HepG2 (cell line): ENCODE results near the gene EGLN1. TPM values are rescaled to one million over a fixed set of nuclear protein-coding genes. Genes with fewer than 3 reads are reported as not detected.
A peak's percentile ranks its signal among the peaks of the same experiment; 100 is the strongest.

Experiments used
- CBX1 ChIP-seq: IDR thresholded peaks from one replicate; pipeline ENCODE4 v1.6.1; 2016; ENCODE audit warnings: antibody characterized with exemption, low read depth
- HOXA3 ChIP-seq: sonication (generic); formaldehyde crosslinking; IDR thresholded peaks from 2 replicates; pipeline ENCODE4 v1.5.0; 2020; ENCODE audit warnings: missing genetic modification reagents
- MYC ChIP-seq: sonication (generic); formaldehyde crosslinking; IDR thresholded peaks from 2 replicates; pipeline ENCODE4 v1.9.0; 2021; ENCODE audit warnings: missing genetic modification reagents, borderline replicate concordance
- PHB2 ChIP-seq: fragments of 450-650 bp; IDR thresholded peaks from 2 replicates; pipeline ENCODE4 v1.6.1; 2018; ENCODE audit not compliant: partially characterized antibody
- RXRB ChIP-seq: IDR thresholded peaks from 2 replicates; pipeline ENCODE4 v1.6.1; 2016; ENCODE audit warnings: borderline replicate concordance, missing genetic modification reagents, missing compliant biosample characterization
- SIN3A ChIP-seq: IDR thresholded peaks from 2 replicates; pipeline ENCODE4 v1.6.1; 2011; ENCODE audit warnings: low read depth, mild to moderate bottlenecking, control low read depth, low read length, borderline replicate concordance
- ZNF224 ChIP-seq: sonication (generic); formaldehyde crosslinking; IDR thresholded peaks from 2 replicates; pipeline ENCODE4 v1.5.0; 2020; ENCODE audit warnings: mild to moderate bottlenecking, missing genetic modification reagents
- ZNF296 ChIP-seq: sonication (generic); formaldehyde crosslinking; conservative IDR thresholded peaks from 2 replicates; pipeline ENCODE4 v1.5.0; 2020; ENCODE audit warnings: mild to moderate bottlenecking, missing genetic modification reagents
- ZNF543 ChIP-seq: sonication (generic); formaldehyde crosslinking; IDR thresholded peaks from 2 replicates; pipeline ENCODE4 v1.4.0; 2020; ENCODE audit warnings: mild to moderate bottlenecking, missing genetic modification reagents
- ZNF615 ChIP-seq: sonication (generic); formaldehyde crosslinking; IDR thresholded peaks from 2 replicates; pipeline ENCODE4 v1.5.0; 2020; ENCODE audit warnings: mild to moderate bottlenecking, missing genetic modification reagents, borderline replicate concordance
- ZSCAN12 ChIP-seq: sonication (generic); formaldehyde crosslinking; IDR thresholded peaks from 2 replicates; pipeline ENCODE4 v1.9.0; 2021; ENCODE audit warnings: mild to moderate bottlenecking, missing genetic modification reagents
- polyA plus RNA-seq, 8 experiments: library from polyadenylated mRNA; depleted of rRNA in 3 of 8; stranded (reverse) in 7 of 8; unstranded in 1 of 8; fragments of >200 nt; fragmentation: Illumina TruSeq in 4 of 8; extraction: Trizol in 4 of 8; gene quantifications; 2 replicates each; pipeline versions ENCODE4 v1.2.1 to v1.2.3, GENCODE V29; 2011 to 2016; ENCODE audit warnings: low read depth in 4 of 8, missing spikeins in 1 of 8, mixed read lengths in 1 of 8; ENCODE audit not compliant: insufficient read depth in 1 of 8
- total RNA-seq, 5 experiments: library from RNA; depleted of rRNA; stranded (reverse); fragments of >200 nt; fragmentation: Illumina TruSeq; extraction: Trizol; gene quantifications; 2 replicates each; pipeline ENCODE4 v1.2.3, GENCODE V29; 2016; ENCODE audit warnings: low read depth in 1 of 5
- TF ChIP-seq, protein P1 (sequence below): sonication (generic); formaldehyde crosslinking; IDR thresholded peaks from 2 replicates; pipeline ENCODE4 v1.4.0; 2020; ENCODE audit warnings: mild to moderate bottlenecking, missing genetic modification reagents
- TF ChIP-seq, protein P2 (sequence below): sonication (generic); formaldehyde crosslinking; IDR thresholded peaks from 2 replicates; pipeline ENCODE4 v1.5.0; 2020; ENCODE audit warnings: missing genetic modification reagents
- TF ChIP-seq, protein P3 (sequence below): sonication (generic); formaldehyde crosslinking; IDR thresholded peaks from 2 replicates; pipeline ENCODE4 v1.8.0; 2022; ENCODE audit warnings: missing genetic modification reagents, mild to moderate bottlenecking, moderate library complexity, borderline replicate concordance
- TF ChIP-seq, protein P4 (sequence below): sonication (generic); formaldehyde crosslinking; IDR thresholded peaks from 2 replicates; pipeline ENCODE4 v1.9.0; 2021; ENCODE audit warnings: missing genetic modification reagents, borderline replicate concordance
- TF ChIP-seq, protein P5 (sequence below): IDR thresholded peaks from 2 replicates; pipeline ENCODE4 v1.6.1; 2012; ENCODE audit warnings: low read length, improper control_type of control experiment

Gene EGLN1
- total and polyA plus RNA-seq, 2 of the 13 experiments (the other 11 are each of a cell fraction or from before 2014, with no cell fraction given): 34.4 to 44.1 TPM

DNA sequence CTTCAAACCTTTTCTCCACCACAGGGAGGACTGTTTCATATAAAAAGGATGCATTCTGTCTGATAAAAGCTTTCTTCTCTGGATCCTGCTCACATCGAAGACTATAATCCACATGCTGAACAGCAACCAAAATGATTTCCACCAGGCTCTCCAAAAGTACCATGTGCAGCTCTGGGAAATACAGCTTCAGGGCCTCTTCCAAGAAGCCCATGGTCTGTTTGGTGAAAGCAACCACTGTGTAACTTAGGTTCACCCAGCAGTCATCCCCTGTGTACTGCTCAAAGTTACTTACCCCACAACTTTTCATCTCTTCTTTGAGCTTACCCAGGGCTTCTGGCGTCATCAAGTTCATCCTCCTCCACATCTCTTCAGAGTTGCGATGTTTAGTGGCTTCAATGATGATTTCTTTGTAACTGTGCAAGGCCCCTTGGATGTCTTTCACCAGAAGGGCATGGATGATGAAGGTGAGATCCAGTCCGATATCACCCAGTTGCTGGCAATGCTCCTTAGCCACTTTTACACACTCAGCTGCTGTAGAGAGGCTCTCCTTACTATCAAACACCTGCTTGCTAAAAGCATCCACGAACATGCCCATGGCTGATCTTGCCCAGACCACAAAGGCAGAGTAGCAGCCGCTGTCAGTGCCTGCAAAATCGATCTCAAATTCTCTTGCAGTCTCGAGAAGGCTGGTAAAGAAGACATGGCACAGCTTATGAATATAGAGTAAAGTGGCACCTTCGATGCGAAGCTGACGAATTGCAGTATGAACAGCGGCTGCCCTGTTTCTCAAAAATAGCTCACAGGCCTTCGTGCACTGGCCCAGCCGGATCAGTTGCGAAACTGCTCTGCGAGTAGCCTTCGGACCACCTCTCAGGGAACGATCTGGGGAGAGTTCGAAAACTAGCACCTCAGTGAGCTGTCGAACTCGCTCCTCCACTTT is 86.2 kb downstream of the EGLN1 start (continued):
- TF ChIP-seq, protein P1, sequence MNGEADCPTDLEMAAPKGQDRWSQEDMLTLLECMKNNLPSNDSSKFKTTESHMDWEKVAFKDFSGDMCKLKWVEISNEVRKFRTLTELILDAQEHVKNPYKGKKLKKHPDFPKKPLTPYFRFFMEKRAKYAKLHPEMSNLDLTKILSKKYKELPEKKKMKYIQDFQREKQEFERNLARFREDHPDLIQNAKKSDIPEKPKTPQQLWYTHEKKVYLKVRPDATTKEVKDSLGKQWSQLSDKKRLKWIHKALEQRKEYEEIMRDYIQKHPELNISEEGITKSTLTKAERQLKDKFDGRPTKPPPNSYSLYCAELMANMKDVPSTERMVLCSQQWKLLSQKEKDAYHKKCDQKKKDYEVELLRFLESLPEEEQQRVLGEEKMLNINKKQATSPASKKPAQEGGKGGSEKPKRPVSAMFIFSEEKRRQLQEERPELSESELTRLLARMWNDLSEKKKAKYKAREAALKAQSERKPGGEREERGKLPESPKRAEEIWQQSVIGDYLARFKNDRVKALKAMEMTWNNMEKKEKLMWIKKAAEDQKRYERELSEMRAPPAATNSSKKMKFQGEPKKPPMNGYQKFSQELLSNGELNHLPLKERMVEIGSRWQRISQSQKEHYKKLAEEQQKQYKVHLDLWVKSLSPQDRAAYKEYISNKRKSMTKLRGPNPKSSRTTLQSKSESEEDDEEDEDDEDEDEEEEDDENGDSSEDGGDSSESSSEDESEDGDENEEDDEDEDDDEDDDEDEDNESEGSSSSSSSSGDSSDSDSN: no peak
- no peak for TF ChIP-seq MYC (CRISPR knock-in tag)
- no peak for TF ChIP-seq ZNF543 (CRISPR knock-in tag)
- TF ChIP-seq, protein P2, sequence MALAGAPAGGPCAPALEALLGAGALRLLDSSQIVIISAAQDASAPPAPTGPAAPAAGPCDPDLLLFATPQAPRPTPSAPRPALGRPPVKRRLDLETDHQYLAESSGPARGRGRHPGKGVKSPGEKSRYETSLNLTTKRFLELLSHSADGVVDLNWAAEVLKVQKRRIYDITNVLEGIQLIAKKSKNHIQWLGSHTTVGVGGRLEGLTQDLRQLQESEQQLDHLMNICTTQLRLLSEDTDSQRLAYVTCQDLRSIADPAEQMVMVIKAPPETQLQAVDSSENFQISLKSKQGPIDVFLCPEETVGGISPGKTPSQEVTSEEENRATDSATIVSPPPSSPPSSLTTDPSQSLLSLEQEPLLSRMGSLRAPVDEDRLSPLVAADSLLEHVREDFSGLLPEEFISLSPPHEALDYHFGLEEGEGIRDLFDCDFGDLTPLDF: no peak
- no peak for TF ChIP-seq ZNF296 (CRISPR knock-in tag)
- TF ChIP-seq, protein P3, sequence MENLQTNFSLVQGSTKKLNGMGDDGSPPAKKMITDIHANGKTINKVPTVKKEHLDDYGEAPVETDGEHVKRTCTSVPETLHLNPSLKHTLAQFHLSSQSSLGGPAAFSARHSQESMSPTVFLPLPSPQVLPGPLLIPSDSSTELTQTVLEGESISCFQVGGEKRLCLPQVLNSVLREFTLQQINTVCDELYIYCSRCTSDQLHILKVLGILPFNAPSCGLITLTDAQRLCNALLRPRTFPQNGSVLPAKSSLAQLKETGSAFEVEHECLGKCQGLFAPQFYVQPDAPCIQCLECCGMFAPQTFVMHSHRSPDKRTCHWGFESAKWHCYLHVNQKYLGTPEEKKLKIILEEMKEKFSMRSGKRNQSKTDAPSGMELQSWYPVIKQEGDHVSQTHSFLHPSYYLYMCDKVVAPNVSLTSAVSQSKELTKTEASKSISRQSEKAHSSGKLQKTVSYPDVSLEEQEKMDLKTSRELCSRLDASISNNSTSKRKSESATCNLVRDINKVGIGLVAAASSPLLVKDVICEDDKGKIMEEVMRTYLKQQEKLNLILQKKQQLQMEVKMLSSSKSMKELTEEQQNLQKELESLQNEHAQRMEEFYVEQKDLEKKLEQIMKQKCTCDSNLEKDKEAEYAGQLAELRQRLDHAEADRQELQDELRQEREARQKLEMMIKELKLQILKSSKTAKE (CRISPR knock-in tag): no peak
- TF ChIP-seq HOXA3: peak; percentile 27; the same call in 1 of the 2 replicates
- no peak for TF ChIP-seq ZSCAN12
- no peak for TF ChIP-seq SIN3A
- TF ChIP-seq RXRB (CRISPR knock-in tag): no peak
- no peak for TF ChIP-seq PHB2
- TF ChIP-seq, protein P4, sequence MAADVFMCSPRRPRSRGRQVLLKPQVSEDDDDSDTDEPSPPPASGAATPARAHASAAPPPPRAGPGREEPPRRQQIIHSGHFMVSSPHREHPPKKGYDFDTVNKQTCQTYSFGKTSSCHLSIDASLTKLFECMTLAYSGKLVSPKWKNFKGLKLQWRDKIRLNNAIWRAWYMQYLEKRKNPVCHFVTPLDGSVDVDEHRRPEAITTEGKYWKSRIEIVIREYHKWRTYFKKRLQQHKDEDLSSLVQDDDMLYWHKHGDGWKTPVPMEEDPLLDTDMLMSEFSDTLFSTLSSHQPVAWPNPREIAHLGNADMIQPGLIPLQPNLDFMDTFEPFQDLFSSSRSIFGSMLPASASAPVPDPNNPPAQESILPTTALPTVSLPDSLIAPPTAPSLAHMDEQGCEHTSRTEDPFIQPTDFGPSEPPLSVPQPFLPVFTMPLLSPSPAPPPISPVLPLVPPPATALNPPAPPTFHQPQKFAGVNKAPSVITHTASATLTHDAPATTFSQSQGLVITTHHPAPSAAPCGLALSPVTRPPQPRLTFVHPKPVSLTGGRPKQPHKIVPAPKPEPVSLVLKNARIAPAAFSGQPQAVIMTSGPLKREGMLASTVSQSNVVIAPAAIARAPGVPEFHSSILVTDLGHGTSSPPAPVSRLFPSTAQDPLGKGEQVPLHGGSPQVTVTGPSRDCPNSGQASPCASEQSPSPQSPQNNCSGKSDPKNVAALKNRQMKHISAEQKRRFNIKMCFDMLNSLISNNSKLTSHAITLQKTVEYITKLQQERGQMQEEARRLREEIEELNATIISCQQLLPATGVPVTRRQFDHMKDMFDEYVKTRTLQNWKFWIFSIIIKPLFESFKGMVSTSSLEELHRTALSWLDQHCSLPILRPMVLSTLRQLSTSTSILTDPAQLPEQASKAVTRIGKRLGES: no peak
- peak; percentile 44; the same call in 1 of the 2 replicates for TF ChIP-seq ZNF615 (CRISPR knock-in tag)
- TF ChIP-seq, protein P5, sequence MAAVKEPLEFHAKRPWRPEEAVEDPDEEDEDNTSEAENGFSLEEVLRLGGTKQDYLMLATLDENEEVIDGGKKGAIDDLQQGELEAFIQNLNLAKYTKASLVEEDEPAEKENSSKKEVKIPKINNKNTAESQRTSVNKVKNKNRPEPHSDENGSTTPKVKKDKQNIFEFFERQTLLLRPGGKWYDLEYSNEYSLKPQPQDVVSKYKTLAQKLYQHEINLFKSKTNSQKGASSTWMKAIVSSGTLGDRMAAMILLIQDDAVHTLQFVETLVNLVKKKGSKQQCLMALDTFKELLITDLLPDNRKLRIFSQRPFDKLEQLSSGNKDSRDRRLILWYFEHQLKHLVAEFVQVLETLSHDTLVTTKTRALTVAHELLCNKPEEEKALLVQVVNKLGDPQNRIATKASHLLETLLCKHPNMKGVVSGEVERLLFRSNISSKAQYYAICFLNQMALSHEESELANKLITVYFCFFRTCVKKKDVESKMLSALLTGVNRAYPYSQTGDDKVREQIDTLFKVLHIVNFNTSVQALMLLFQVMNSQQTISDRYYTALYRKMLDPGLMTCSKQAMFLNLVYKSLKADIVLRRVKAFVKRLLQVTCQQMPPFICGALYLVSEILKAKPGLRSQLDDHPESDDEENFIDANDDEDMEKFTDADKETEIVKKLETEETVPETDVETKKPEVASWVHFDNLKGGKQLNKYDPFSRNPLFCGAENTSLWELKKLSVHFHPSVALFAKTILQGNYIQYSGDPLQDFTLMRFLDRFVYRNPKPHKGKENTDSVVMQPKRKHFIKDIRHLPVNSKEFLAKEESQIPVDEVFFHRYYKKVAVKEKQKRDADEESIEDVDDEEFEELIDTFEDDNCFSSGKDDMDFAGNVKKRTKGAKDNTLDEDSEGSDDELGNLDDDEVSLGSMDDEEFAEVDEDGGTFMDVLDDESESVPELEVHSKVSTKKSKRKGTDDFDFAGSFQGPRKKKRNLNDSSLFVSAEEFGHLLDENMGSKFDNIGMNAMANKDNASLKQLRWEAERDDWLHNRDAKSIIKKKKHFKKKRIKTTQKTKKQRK: no peak
- TF ChIP-seq ZNF224: no peak
- no peak for TF ChIP-seq CBX1
